ENCODE results near the gene GRM8.

Gene GRM8

DNA sequence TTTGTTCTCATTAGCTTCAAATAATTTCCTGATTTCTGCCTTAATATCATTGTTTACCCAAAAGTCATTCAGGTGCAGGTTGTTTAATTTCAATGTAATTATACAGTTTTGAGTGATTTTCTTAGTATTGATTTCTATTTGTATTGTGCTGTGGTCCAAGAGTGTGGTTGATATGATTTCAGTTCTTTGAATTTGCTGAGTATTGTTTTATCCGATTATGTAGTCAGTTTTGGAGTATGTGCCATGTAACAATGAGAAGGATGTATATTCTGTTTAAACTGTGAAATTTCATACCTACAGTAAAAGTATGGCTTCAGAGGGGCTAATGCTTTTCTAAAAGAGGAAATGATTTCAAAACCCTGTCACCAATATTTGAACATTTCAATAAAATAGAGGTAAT, 17.4 kb upstream of the GRM8 start:
- TF ChIP-seq, protein P1, sequence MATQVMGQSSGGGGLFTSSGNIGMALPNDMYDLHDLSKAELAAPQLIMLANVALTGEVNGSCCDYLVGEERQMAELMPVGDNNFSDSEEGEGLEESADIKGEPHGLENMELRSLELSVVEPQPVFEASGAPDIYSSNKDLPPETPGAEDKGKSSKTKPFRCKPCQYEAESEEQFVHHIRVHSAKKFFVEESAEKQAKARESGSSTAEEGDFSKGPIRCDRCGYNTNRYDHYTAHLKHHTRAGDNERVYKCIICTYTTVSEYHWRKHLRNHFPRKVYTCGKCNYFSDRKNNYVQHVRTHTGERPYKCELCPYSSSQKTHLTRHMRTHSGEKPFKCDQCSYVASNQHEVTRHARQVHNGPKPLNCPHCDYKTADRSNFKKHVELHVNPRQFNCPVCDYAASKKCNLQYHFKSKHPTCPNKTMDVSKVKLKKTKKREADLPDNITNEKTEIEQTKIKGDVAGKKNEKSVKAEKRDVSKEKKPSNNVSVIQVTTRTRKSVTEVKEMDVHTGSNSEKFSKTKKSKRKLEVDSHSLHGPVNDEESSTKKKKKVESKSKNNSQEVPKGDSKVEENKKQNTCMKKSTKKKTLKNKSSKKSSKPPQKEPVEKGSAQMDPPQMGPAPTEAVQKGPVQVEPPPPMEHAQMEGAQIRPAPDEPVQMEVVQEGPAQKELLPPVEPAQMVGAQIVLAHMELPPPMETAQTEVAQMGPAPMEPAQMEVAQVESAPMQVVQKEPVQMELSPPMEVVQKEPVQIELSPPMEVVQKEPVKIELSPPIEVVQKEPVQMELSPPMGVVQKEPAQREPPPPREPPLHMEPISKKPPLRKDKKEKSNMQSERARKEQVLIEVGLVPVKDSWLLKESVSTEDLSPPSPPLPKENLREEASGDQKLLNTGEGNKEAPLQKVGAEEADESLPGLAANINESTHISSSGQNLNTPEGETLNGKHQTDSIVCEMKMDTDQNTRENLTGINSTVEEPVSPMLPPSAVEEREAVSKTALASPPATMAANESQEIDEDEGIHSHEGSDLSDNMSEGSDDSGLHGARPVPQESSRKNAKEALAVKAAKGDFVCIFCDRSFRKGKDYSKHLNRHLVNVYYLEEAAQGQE (IDR thresholded peaks at IDR 0.05; ENCODE audit: insufficient read depth in 1 of 2, low read depth in 2 of 2, low read length in 2 of 2) = no peak
- TF ChIP-seq POLR2AphosphoS5 (IDR thresholded peaks at IDR 0.05; ENCODE audit: low read depth, low read length) (no peak), TAF1 (IDR thresholded peaks at IDR 0.05; ENCODE audit: borderline replicate concordance, insufficient read depth, low read length) (no peak), FOXP2 (optimal IDR thresholded peaks at IDR 0.05; ENCODE audit: borderline replicate concordance, extremely low read depth, extremely low read length, insufficient read depth) (no peak)

DNA sequence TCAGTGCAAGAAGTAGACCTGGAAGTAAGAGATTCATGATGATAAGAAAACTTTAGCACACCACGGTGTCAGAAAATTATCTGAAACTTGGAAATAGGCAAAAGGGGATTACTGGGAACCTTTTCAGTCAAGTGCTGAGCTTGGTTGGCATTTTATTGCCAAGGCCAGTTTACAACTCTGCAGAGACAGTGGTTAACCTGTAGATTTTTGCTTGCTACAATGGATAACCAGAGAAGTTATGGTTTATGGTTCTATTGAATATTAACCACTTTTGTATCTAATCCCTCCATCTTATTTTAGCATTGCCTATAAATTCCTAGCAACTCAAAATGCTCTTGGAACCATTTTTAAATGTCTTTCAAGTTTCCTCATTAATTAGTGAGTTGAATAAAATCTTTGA, 13.3 kb upstream of the GRM8 start:
- TF ChIP-seq SIN3A (IDR thresholded peaks at IDR 0.05; ENCODE audit: borderline replicate concordance, insufficient read depth, low read length) (no peak), TAF1 (IDR thresholded peaks at IDR 0.05; ENCODE audit: borderline replicate concordance, insufficient read depth, low read length) (no peak), POLR2AphosphoS5 (IDR thresholded peaks at IDR 0.05; ENCODE audit: low read depth, low read length) (no peak), FOXP2 (optimal IDR thresholded peaks at IDR 0.05; ENCODE audit: borderline replicate concordance, extremely low read depth, extremely low read length, insufficient read depth) (no peak)
- TF ChIP-seq, protein P1 (IDR thresholded peaks at IDR 0.05; ENCODE audit: insufficient read depth in 1 of 2, low read depth in 2 of 2, low read length in 2 of 2) = no peak

DNA sequence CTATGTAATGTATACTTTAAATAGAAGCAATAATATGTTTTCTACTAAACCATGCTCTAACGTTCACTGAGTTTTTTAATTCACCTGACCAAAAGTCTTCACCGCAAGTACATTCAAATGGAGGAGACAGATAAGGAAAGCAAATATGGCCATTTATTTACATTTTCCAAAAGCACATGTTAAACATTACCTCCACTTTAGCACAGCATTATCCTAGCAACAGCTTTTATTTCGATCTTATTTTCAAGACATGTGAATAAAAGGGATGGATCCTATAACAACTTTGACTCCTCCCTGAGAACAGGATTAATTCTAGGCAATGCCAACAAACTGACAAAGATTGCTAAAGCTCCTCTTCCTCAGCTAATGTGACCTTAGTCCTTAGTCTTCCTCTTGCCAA, 11.5 kb upstream of the GRM8 start:
- TF ChIP-seq FOXP2 (optimal IDR thresholded peaks at IDR 0.05; ENCODE audit: borderline replicate concordance, extremely low read depth, extremely low read length, insufficient read depth) (no peak), SIN3A (IDR thresholded peaks at IDR 0.05; ENCODE audit: borderline replicate concordance, insufficient read depth, low read length) (no peak), TAF1 (IDR thresholded peaks at IDR 0.05; ENCODE audit: borderline replicate concordance, insufficient read depth, low read length) (no peak), POLR2AphosphoS5 (IDR thresholded peaks at IDR 0.05; ENCODE audit: low read depth, low read length) (no peak)
- TF ChIP-seq, protein P1 (IDR thresholded peaks at IDR 0.05; ENCODE audit: insufficient read depth in 1 of 2, low read depth in 2 of 2, low read length in 2 of 2) = no peak

DNA sequence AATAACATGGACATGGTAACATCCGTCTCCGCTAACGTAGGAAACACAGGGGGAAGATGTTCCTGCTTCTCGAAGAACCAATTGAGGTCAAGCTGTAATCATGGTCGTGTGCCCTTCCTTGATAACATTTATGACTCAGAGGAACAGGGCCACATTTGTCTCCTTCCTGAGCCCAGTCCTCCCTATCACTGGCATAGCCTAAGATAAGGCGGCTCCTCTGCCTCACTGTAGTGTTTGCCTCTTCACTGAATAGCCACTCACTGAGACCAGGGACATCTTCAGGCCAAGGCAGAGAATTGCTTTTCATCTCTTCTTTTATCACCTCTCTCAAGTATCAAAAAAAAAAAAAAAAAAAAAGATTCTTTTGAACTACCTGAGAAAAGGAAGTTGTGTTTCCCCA, 5.4 kb upstream of the GRM8 start:
- TF ChIP-seq, protein P1 (IDR thresholded peaks at IDR 0.05; ENCODE audit: insufficient read depth in 1 of 2, low read depth in 2 of 2, low read length in 2 of 2) = no peak

DNA sequence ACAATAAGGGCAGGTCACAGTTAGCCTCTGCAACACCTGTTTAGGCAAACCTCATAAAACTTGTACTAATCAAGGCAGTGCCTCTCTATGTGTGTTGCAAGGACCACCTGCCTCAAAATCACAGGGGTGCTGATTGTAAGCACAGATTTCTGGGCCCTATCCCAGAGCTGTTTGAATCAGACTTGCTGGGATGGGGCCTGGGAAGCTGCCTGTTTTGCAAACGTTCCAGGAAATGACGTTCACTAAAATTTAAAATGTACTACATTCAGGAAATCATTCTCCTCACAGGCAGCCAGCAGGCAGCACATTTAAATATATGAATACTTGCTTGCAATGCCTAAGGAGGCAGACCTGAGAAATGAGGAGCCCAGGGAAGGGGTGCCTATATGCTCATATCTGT, 4.3 kb upstream of the GRM8 start:
- TF ChIP-seq, protein P1 (IDR thresholded peaks at IDR 0.05; ENCODE audit: insufficient read depth in 1 of 2, low read depth in 2 of 2, low read length in 2 of 2) = no peak
- TF ChIP-seq SIN3A (IDR thresholded peaks at IDR 0.05; ENCODE audit: borderline replicate concordance, insufficient read depth, low read length) = no peak
- TF ChIP-seq FOXP2 (optimal IDR thresholded peaks at IDR 0.05; ENCODE audit: borderline replicate concordance, extremely low read depth, extremely low read length, insufficient read depth) = no peak
- TF ChIP-seq POLR2AphosphoS5 (IDR thresholded peaks at IDR 0.05; ENCODE audit: low read depth, low read length) = no peak
- TF ChIP-seq TAF1 (IDR thresholded peaks at IDR 0.05; ENCODE audit: borderline replicate concordance, insufficient read depth, low read length) = no peak

Measured in PFSK-1 (cell line).